ENCODE measurements around the gene ADGRG6.

The ADGRG6 gene

GRCh38 chr6:142357879-142358278 lies 56.1 kb downstream of the ADGRG6 start (continued):
- TF ChIP-seq ZNF837 (tag by site-specific recombination; IDR thresholded peaks at IDR 0.05) (no peak), ZNF280C (tag by site-specific recombination; IDR thresholded peaks at IDR 0.05) (no peak), ZNF324 (tag by site-specific recombination; IDR thresholded peaks at IDR 0.05) (0 out of 2 replicates have a peak, but pooled peaks have one; percentile 33), ZNF311 (tag by site-specific recombination; IDR thresholded peaks at IDR 0.05; ENCODE audit: borderline replicate concordance) (no peak), GLI2 (tag by site-specific recombination; IDR thresholded peaks at IDR 0.05; ENCODE audit: borderline replicate concordance, low read depth) (no peak), ZFHX2 (tag by site-specific recombination; conservative IDR thresholded peaks at IDR 0.05) (no peak), ZNF513 (tag by site-specific recombination; IDR thresholded peaks at IDR 0.05) (no peak), ZNF621 (tag by site-specific recombination; IDR thresholded peaks at IDR 0.05) (no peak), BCL11B (tag by site-specific recombination; IDR thresholded peaks at IDR 0.05; ENCODE audit: low read depth) (no peak), ZNF133 (tag by site-specific recombination; IDR thresholded peaks at IDR 0.05) (no peak), OVOL3 (tag by site-specific recombination; IDR thresholded peaks at IDR 0.05) (no peak), ZNF354C (tag by site-specific recombination; IDR thresholded peaks at IDR 0.05; ENCODE audit: borderline replicate concordance, low read depth) (no peak), ZNF184 (tag by site-specific recombination; IDR thresholded peaks at IDR 0.05) (no peak), ZEB2 (tag by site-specific recombination; IDR thresholded peaks at IDR 0.05) (peak; percentile 34; the same call in 1 of the 2 replicates), ZNF664 (tag by site-specific recombination; IDR thresholded peaks at IDR 0.05) (no peak), KLF8 (tag by site-specific recombination; IDR thresholded peaks at IDR 0.05) (no peak), PRDM1 (tag by site-specific recombination; IDR thresholded peaks at IDR 0.05) (no peak), ZNF600 (tag by site-specific recombination; IDR thresholded peaks at IDR 0.05) (no peak), ZNF571 (tag by site-specific recombination; IDR thresholded peaks at IDR 0.05) (no peak), ZNF138 (tag by site-specific recombination; IDR thresholded peaks at IDR 0.05; ENCODE audit: borderline replicate concordance) (no peak), ZNF514 (tag by site-specific recombination; IDR thresholded peaks at IDR 0.05) (no peak), ZBTB44 (tag by site-specific recombination; IDR thresholded peaks at IDR 0.05) (no peak), ZNF146 (tag by site-specific recombination; IDR thresholded peaks at IDR 0.05) (no peak), MZF1 (tag by site-specific recombination; IDR thresholded peaks at IDR 0.05; ENCODE audit: borderline replicate concordance) (no peak), ZNF558 (tag by site-specific recombination; IDR thresholded peaks at IDR 0.05) (no peak), SCRT2 (tag by site-specific recombination; IDR thresholded peaks at IDR 0.05) (no peak), YY1 (tag by site-specific recombination; IDR thresholded peaks at IDR 0.05) (no peak), ZNF26 (tag by site-specific recombination; IDR thresholded peaks at IDR 0.05) (no peak), ZNF10 (tag by site-specific recombination; IDR thresholded peaks at IDR 0.05) (no peak), ZNF654 (tag by site-specific recombination; IDR thresholded peaks at IDR 0.05; ENCODE audit: low read depth) (no peak), ZBTB21 (tag by site-specific recombination; IDR thresholded peaks at IDR 0.05) (peak; percentile 69), BCL6B (tag by site-specific recombination; IDR thresholded peaks at IDR 0.05) (no peak)
- TF ChIP-seq, protein P1, sequence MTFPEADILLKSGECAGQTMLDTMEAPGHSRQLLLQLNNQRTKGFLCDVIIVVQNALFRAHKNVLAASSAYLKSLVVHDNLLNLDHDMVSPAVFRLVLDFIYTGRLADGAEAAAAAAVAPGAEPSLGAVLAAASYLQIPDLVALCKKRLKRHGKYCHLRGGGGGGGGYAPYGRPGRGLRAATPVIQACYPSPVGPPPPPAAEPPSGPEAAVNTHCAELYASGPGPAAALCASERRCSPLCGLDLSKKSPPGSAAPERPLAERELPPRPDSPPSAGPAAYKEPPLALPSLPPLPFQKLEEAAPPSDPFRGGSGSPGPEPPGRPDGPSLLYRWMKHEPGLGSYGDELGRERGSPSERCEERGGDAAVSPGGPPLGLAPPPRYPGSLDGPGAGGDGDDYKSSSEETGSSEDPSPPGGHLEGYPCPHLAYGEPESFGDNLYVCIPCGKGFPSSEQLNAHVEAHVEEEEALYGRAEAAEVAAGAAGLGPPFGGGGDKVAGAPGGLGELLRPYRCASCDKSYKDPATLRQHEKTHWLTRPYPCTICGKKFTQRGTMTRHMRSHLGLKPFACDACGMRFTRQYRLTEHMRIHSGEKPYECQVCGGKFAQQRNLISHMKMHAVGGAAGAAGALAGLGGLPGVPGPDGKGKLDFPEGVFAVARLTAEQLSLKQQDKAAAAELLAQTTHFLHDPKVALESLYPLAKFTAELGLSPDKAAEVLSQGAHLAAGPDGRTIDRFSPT (tag by site-specific recombination; IDR thresholded peaks at IDR 0.05) = 0 out of 2 replicates have a peak, but pooled peaks have one; percentile 42
